Measurements from ENCODE around the gene CAPN12. TPM values are rescaled to one million over a fixed set of nuclear protein-coding genes. Genes with fewer than 3 reads are reported as not detected.
"Not testable (repeated sequence)": the region's sequence is repeated elsewhere in the genome, so short reads cannot be mapped to it uniquely, and the experiment has no call there.

Gene CAPN12, protein sequence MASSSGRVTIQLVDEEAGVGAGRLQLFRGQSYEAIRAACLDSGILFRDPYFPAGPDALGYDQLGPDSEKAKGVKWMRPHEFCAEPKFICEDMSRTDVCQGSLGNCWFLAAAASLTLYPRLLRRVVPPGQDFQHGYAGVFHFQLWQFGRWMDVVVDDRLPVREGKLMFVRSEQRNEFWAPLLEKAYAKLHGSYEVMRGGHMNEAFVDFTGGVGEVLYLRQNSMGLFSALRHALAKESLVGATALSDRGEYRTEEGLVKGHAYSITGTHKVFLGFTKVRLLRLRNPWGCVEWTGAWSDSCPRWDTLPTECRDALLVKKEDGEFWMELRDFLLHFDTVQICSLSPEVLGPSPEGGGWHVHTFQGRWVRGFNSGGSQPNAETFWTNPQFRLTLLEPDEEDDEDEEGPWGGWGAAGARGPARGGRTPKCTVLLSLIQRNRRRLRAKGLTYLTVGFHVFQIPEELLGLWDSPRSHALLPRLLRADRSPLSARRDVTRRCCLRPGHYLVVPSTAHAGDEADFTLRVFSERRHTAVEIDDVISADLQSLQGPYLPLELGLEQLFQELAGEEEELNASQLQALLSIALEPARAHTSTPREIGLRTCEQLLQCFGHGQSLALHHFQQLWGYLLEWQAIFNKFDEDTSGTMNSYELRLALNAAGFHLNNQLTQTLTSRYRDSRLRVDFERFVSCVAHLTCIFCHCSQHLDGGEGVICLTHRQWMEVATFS
- polyA plus RNA-seq (ENCODE audit: insufficient read length in 3 of 3): 1 to 10 TPM; 4.2 to 5.8 (median 4.7) TPM

- no peak for DNase-seq (ENCODE audit: low read depth in 3 of 3, low spot score in 2 of 3)
These were observed at the start of gene CAPN12 for GRCh38 chr19:38744298-38744681. Gene CAPN12 (minus strand): TSS chr19:38744474. CDS start chr19:38744165, 309 bp downstream.

DNA sequence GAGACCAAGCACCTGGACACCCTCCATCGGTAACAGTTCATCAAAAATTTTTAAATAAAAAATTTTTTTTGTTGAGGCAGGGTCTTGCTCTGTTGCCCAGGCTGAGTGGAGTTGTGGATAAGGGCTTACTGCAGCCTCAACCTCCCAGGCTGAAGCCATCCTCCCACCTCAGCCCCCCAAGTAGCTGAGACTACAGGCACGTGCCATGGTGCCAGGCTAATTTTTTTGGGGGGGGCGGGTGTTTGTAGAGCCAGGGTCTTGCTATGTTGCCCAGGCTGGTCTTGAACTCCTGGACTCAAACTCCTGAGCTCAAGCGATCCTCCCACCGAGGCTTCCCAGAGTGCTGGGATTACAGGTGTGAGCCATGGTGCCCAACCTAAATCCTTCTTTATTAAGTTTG, 49.4 kb upstream of the CAPN12 start:
- DNase-seq (ENCODE audit: low read depth in 3 of 3, low spot score in 2 of 3): no peak

DNA sequence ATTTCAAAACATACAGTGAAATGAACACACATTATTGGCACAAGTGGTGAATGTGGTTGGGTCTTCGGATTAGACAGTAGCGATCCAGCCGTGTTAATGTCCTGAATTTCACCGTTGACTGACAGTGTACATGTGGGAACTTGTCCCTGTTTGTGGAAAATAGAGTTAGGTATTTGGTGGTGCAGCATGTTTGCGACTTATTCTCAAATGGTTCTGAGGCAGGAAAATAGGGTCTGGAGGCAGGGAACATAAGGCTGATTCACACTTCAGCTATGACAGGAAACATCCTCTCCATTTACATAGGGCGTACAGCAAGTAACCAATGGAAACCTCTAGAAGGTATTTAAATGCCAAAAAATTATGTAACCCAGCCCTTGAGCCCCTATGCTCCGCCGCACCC, 48.9 kb upstream of the CAPN12 start:
- no peak for DNase-seq (ENCODE audit: low read depth in 3 of 3, low spot score in 2 of 3)

DNA sequence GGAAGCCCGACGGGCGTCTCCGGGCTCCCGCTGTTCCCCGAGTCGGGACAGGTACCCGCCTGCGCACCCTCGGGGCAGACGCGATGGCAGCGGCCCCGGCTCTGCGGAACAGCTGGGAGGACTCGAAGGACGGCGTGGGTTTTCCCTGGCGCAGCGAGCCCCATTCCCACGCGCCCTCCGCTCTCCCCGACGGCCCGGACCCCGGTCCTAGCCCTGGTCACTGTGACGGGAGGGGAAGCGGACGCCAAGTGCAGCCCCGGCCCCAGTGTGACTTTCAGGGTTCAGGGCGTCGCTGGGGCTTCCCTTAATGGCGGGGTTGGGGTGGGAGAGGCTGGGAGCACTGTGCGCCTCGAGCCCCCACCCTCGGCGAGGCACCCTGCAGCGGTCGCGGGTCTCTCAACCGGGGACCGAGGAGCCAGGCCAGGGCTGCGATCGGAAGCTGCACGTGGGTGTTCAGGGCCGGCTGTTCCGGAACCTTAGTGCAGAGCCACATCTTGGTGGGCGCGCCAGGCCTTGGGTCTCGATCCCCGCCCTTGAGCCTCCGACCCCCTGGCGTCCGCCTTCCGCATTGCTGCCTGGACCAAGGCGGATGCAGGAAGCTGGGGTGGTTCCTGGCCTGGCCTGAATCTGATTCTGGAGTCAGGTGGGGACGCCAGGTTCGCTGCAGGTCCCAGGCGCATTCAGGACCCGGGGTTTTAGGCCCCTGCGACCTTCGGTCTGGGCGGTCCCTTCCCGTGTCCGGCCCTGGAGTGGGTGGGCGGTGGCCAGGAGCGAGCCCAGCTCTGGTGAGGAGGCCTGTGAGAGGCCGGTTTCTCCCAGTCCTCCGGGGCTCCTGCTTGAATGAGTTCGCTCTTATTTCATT, 48.2 kb upstream of the CAPN12 start:
- no peak for DNase-seq (ENCODE audit: low read depth in 3 of 3, low spot score in 2 of 3)

GRCh38 chr19:38791451-38792064, 47.3 kb upstream of the CAPN12 start:
- not testable (repeated sequence) for DNase-seq (ENCODE audit: low read depth in 3 of 3, low spot score in 2 of 3)

GRCh38 chr19:38790507-38791403, 46.5 kb upstream of the CAPN12 start:
- not testable (repeated sequence) for DNase-seq (ENCODE audit: low read depth in 3 of 3, low spot score in 2 of 3)

GRCh38 chr19:38788478-38789243, 44.4 kb upstream of the CAPN12 start, which contains the start of gene LGALS7B:
Gene LGALS7B (plus strand): TSS chr19:38789200. CDS start chr19:38789227, 27 bp downstream.
- no peak for DNase-seq (ENCODE audit: low read depth in 3 of 3, low spot score in 2 of 3)

- DNase-seq (ENCODE audit: low read depth in 3 of 3, low spot score in 2 of 3): no peak
These were observed 42.4 kb upstream of the CAPN12 start for GRCh38 chr19:38786572-38787265.

GRCh38 chr19:38786061-38786460, 41.8 kb upstream of the CAPN12 start:
- DNase-seq (ENCODE audit: low read depth in 3 of 3, low spot score in 2 of 3): not testable (repeated sequence)

DNA sequence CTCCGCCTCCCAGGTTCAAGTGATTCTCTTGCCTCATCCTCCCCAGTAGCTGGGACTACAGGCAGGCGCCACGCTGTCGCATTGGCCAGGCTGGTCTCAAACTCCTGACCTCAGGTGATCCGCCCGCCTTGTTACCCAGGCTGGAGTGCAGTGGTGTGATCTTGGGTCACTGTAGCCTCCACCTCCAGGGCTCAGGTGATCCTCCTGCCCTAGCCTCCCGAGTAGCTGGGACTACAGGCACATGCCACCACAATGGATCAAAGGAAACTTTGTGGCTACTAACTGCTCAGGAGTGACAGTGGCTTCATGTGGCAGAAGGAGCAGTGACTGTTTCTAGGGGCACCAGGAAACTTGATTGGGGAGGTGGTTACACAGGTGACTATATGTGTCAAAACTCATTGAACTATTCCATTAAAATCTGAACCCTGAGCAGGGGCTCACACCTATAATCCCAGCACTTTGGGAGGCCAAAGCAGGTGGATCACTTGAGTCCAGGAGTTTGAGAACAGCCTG, 41.0 kb upstream of the CAPN12 start:
- DNase-seq (ENCODE audit: low read depth in 3 of 3, low spot score in 2 of 3): no peak

DNA sequence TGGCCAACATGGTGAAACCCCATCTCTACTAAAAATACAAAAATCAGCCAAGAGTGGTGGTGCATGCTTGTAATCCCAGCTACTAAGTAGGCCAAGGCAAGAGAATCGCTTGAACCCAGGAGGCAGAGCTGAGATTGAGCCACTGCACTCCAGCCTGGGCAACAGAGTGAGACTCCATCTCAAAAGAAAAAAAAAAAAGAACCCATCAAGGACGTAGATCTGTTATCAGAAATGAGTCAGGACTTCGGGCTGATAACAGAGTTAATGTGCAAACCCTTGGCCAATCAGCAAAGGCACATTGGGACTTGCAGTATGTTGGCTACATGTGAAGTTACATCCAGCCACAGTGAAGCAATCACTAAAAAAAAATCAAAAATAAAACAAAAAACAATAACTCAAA, 40.0 kb upstream of the CAPN12 start:
- no peak for DNase-seq (ENCODE audit: low read depth in 3 of 3, low spot score in 2 of 3)

DNA sequence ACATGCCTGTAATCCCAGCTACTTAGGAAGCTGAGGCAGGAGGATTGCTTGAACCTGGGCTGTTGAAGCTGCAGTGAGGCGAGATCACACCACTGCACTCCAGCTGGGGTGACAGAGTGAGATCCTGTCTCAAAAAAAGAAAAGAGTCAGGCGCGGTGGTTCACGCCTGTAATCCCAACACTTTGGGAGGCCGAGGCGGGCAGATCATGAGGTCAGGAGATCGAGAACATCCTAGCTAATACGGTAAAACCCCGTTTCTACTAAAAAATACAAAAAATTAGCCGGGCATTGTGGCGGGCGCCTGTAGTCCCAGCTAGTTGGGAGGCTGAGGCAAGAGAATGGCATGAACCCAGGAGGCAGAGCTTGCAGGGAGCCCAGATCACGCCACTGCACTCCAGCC, 37.9 kb upstream of the CAPN12 start:
- not testable (repeated sequence) for DNase-seq (ENCODE audit: low read depth in 3 of 3, low spot score in 2 of 3)

DNA sequence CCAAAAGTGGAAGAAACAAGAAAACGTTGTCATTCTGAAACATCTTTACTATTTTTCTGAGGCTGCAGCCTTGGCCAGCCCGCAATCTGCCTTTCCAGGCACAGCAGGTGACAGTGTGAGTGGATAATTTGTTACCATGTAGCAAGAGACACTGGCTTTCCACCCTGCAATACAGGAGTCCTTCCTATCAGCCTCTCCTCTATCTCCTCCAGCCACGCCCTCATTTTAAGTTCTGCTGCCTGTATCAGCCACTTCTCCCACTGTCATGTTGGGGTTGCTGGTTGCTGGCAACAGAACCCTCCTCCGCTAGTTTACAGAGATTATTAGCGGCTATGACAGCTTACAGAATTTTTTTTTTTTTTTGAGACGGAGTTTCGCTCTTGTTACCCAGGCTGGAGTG, 36.8 kb upstream of the CAPN12 start:
- DNase-seq (ENCODE audit: low read depth in 3 of 3, low spot score in 2 of 3): no peak

GRCh38 chr19:38780443-38780842, 36.2 kb upstream of the CAPN12 start:
- DNase-seq (ENCODE audit: low read depth in 3 of 3, low spot score in 2 of 3): no peak

DNA sequence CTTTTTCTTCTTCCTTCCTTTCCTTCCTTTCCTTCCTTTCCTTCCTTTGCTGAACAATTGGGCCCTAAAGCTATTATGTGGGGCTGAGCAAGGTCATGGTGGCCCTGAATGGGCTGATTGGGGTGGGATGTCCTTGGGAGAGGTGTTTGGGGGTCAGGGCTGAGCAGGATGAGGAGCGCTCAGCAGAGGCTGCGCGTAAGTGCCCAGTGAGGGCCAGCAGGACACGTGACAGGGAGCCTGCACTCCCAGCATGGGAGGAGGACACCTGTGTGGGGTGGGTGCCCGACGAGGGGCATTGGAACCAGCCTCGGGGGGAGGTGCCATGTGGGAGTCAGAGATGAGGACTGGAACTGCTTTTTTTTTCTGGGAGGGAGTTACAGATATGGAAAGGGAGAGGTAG, 34.5 kb upstream of the CAPN12 start:
- no peak for DNase-seq (ENCODE audit: low read depth in 3 of 3, low spot score in 2 of 3)

DNA sequence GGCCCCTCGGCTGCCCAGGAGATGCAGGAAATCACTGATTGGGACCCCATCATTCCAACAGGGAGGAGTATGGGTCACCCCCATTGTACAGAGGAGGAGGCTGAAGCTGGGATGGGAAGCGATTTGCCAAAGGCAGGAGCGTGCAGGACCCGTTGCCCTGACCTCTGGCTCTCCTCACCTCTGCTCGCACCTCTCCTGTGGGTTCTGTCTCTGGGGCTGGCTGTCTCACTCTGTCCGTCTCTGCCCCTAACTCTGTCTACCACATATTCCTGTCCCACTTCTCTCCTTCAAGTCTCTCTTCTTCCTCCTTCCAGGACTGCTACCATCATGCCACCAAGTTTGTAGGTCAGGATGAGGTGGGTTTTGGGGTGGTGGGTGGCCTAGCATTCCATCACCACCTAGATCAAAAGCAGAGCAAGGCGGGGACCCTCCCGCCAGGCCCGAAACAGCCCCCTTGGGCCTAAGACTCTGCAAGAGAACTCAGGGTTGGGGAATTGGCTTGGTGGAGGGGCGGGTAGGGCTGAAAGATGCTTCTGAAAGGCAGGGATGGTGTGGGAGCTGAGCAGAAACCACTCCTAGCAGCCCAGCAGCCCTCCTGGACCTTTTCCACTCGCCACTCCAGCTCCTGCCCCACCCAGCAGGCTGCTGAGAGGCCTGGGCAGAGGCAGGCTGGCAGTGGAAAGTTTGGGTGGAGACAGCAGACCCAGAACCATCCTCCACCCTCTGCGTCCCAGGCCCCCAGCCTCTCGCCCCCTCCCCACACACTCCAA, 30.1 kb upstream of the CAPN12 start:
- no peak for DNase-seq (ENCODE audit: low read depth in 3 of 3, low spot score in 2 of 3)
